BJ (cell line): ENCODE measurements around the gene ZGPAT. TPM values are rescaled to one million over a fixed set of nuclear protein-coding genes. Genes with fewer than 3 reads are reported as not detected.

ENCODE experiments used
- CTCF ChIA-PET: fragments of 350-600 bp; formaldehyde crosslinking; extraction: SDS; loops from one replicate; lab custom pipeline; 2021; ENCODE audit warnings: antibody characterized with exemption, inconsistent platforms; lab: Yijun Ruan, JAX
- POLR2A ChIA-PET: fragments of 300-600 bp; sonication (Branson Sonifier 250); formaldehyde crosslinking; extraction: SDS; loops from one replicate; lab custom pipeline; 2021; ENCODE audit warnings: antibody characterized with exemption; lab: Charles Lee
- DNase-seq: peaks from one replicate; pipeline ENCODE4 v3.0.0-alpha.2; 2011; ENCODE audit warnings: low read depth
- H3K27me3 ChIP-seq: 2 replicates; pipeline ENCODE4 v1.6.0; 2011; ENCODE audit warnings: low read length; ENCODE audit not compliant: control insufficient read depth, insufficient read depth
- H3K36me3 ChIP-seq: 2 replicates; pipeline ENCODE4 v1.5.1; 2011; ENCODE audit warnings: low read length; ENCODE audit not compliant: control insufficient read depth, insufficient read depth
- H3K4me3 ChIP-seq: 2 replicates; pipeline ENCODE4 v1.5.1; 2011; ENCODE audit warnings: low read depth, mild to moderate bottlenecking, control low read depth, low read length
- CTCF ChIP-seq: IDR thresholded peaks from 2 replicates; pipeline ENCODE4 v1.5.1; 2011; ENCODE audit warnings: low read depth, mild to moderate bottlenecking, control low read depth, inconsistent platforms, low read length, moderate library complexity; ENCODE audit not compliant: insufficient read depth
- polyA plus RNA-seq: library from polyadenylated mRNA; depleted of rRNA; stranded (reverse); fragments of >200 nt; gene quantifications from 2 replicates; pipeline ENCODE4 v1.2.3, GENCODE V29; 2011

Gene ZGPAT
- polyA plus RNA-seq, 1 experiment = 15.9 TPM

- TF ChIP-seq CTCF = no peak
- Histone ChIP-seq H3K36me3 (peaks cover 11% of the 10 kb centered on the region), H3K27me3 (no peaks in the 10 kb centered on the region), H3K4me3 (no peak overlapping the region)
- ChIA-PET CTCF (interaction anchor here (1.0 to 1.1 kb wide), 2 partner anchors 43 to 206 kb away, joined by 3 read pairs; no protein-coding TSS in a partner anchor), POLR2A (interaction anchor here (0.7 kb wide), 1 partner anchor 86 kb away, joined by 4 read pairs; no protein-coding TSS in a partner anchor)
- DNase-seq = no peak
Observed at GRCh38 chr20:63743210-63743970, 35.6 kb downstream of the ZGPAT start.

- ChIA-PET CTCF (no interaction called here), POLR2A (interaction anchor here (0.7 kb wide), 1 partner anchor 85 kb away, joined by 4 read pairs; no protein-coding TSS in a partner anchor)
- no peak for DNase-seq
- peaks cover 11% of the 10 kb centered on the region for H3K36me3 ChIP-seq
- H3K4me3 ChIP-seq = no peak overlapping the region
- no peak for TF ChIP-seq CTCF
- H3K27me3 ChIP-seq = no peaks in the 10 kb centered on the region
Observed at GRCh38 chr20:63744158-63744557, 36.3 kb downstream of the ZGPAT start.

GRCh38 chr20:63744574-63745423, 37.0 kb downstream of the ZGPAT start:
- Histone ChIP-seq H3K36me3 (peaks cover 11% of the 10 kb centered on the region), H3K4me3 (no peak overlapping the region), H3K27me3 (no peaks in the 10 kb centered on the region)
- POLR2A ChIA-PET = interaction anchor here (0.5 to 0.7 kb wide), 2 partner anchors 22 to 85 kb away, joined by 4 read pairs; no protein-coding TSS in a partner anchor
- no peak for TF ChIP-seq CTCF
- CTCF ChIA-PET = no interaction called here
- DNase-seq = no peak

GRCh38 chr20:63745424-63745805, 37.6 kb downstream of the ZGPAT start:
- H3K27me3 ChIP-seq = no peaks in the 10 kb centered on the region
- CTCF ChIA-PET = no interaction called here
- no peak for TF ChIP-seq CTCF
- DNase-seq = no peak
- H3K4me3 ChIP-seq = no peak overlapping the region
- peaks cover 11% of the 10 kb centered on the region for H3K36me3 ChIP-seq
- POLR2A ChIA-PET = interaction anchor here (0.5 kb wide), 1 partner anchor 22 kb away, joined by 4 read pairs; no protein-coding TSS in a partner anchor
